IPS-18a (cell line): ENCODE results near the gene SAMD14.

Experiments
- H3K27ac ChIP-seq: one replicate; pipeline ENCODE4 v1.5.1; 2013; ENCODE audit warnings: low read length
- H3K27me3 ChIP-seq: one replicate; pipeline ENCODE4 v1.6.1; 2013; ENCODE audit warnings: mild to moderate bottlenecking, low read length; ENCODE audit not compliant: control insufficient read depth, insufficient read depth
- H3K36me3 ChIP-seq: one replicate; pipeline ENCODE4 v1.6.1; 2013; ENCODE audit warnings: low read depth, low read length; ENCODE audit not compliant: control insufficient read depth
- H3K4me1 ChIP-seq: one replicate; pipeline ENCODE4 v1.6.1; 2013; ENCODE audit warnings: low read depth, low read length; ENCODE audit not compliant: control insufficient read depth
- H3K4me3 ChIP-seq: one replicate; pipeline ENCODE4 v1.5.1; 2013; ENCODE audit warnings: low read length
- H3K9ac ChIP-seq: one replicate; pipeline ENCODE4 v1.6.1; 2013; ENCODE audit warnings: mild to moderate bottlenecking, low read length, moderate library complexity
- H3K9me3 ChIP-seq: one replicate; pipeline ENCODE4 v1.6.1; 2013; ENCODE audit warnings: low read depth, low read length; ENCODE audit not compliant: control insufficient read depth

The SAMD14 gene

DNA sequence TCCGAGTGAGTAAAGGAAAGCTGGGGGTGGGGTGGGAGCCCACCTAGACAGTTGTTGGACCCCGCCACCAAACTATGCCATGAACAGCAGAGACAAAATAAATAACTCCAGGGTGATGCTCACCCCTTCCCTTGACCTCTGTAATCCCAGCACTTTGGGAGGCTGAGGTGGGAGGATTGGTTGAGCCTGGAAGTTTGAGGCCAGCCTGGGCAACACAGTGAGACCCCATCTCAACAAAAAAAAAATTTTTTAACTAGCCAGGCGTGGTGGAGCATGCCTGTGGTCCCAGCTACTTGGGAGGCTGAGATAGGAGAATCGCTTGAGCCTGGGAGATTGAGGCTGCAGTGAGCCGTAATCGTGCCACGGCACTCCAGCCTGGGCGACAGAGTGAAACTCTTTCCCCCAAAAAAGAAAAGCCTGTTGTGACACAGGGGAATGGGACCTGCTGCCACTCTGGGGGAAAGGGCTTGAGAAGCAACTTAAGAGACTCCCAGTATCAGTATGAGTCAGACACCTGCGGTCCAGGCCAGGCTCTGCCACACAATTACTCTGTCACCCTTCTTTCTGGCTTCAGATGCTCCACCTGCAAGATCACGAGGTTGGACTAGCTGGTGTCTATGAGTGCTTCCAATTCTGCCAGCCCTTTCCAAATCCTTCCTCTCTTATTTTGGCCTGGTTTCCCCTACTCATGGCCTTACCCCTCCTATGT is 40.9 kb upstream of the SAMD14 start:
- no peaks in the 10 kb centered on the region for H3K9me3 ChIP-seq
- H3K27ac ChIP-seq, result no peak overlapping the region
- H3K4me3 ChIP-seq, result no peak overlapping the region
- no peaks in the 10 kb centered on the region for H3K36me3 ChIP-seq
- H3K4me1 ChIP-seq, result peaks cover 8% of the 10 kb centered on the region
- H3K27me3 ChIP-seq, result no peaks in the 10 kb centered on the region
- no peak overlapping the region for H3K9ac ChIP-seq

DNA sequence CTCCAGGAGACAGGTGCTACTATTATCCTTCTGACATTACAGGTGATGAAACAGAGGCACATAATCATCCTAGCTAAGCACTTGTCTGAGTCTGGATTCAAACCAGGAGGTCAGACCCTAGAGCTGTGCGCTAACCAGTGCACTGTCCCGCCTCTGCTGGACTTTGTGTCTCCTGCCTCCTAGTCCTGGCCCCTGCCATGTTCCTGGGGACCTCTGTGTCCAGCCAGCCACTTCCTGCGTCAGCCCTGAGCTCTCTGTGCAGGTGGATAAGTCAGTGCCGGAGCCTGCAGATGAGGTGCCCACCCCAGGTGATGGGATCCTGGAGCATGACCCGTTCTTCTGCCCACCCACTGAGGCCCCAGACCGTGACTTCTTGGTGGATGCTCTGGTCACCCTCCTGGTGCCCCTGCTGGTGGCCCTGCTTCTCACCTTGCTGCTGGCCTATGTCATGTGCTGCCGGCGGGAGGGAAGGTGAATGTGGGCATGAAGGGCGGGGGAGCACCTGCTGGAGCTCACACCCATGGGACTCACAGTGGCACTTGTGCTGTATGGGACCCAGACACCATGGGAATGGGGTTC is 40.0 kb upstream of the SAMD14 start:
- Histone ChIP-seq H3K9ac (no peak overlapping the region), H3K4me3 (no peak overlapping the region), H3K36me3 (no peaks in the 10 kb centered on the region), H3K27ac (no peak overlapping the region), H3K4me1 (peaks cover 8% of the 10 kb centered on the region), H3K27me3 (no peaks in the 10 kb centered on the region), H3K9me3 (no peaks in the 10 kb centered on the region)

DNA sequence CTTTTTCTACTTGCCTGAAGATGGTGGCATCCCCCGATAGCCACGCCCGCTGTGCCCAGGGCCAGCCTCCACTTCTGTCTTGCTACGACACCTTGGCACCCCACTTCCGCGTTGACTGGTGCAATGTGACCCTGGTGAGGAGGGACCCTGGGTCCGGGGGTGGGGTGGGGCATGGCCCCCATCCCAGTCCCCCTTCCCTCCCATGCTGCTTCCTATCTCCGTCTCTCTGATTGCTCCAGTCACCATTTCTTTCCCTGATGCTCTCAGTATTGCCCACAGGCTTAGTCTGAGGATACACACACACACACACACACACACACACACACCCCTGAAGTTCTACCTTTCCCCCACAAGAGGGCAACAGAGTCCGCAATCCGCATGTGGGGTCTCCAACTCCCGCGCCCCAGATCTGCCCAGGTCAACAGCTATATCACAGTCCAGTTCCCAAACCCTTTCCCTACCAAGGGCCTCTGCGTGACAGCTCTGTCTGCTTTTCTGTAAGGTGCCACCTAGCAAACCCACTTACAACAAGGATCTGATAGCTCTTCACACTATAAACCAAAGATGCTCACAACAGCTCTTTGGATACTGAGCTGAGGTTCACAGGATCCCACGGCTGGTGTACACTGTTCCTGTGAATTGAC is 39.3 kb upstream of the SAMD14 start:
- Histone ChIP-seq H3K4me3 (no peak overlapping the region), H3K9ac (no peak overlapping the region), H3K36me3 (no peaks in the 10 kb centered on the region), H3K27me3 (no peaks in the 10 kb centered on the region), H3K9me3 (no peaks in the 10 kb centered on the region), H3K27ac (no peak overlapping the region), H3K4me1 (peaks cover 8% of the 10 kb centered on the region)

DNA sequence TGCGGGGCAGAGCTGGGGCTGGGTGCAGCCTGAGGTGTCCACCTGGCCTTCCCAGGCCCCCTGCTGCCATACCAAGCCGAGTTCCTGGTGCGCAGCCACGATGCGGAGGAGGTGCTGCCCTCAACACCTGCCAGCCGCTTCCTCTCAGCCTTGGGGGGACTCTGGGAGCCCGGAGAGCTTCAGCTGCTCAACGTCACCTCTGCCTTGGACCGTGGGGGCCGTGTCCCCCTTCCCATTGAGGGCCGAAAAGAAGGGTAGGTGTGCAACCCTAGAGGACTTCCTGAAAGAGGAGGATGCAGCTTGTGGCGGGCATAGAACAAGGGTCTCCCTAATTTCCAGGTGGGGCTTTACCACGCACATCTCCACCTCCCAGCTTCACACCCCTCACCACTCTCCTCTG is 38.4 kb upstream of the SAMD14 start:
- H3K9me3 ChIP-seq, result no peaks in the 10 kb centered on the region
- no peak overlapping the region for H3K4me3 ChIP-seq
- H3K27ac ChIP-seq, result no peak overlapping the region
- no peaks in the 10 kb centered on the region for H3K36me3 ChIP-seq
- peaks cover 3% of the 10 kb centered on the region for H3K4me1 ChIP-seq
- H3K9ac ChIP-seq, result no peak overlapping the region
- H3K27me3 ChIP-seq, result no peaks in the 10 kb centered on the region

DNA sequence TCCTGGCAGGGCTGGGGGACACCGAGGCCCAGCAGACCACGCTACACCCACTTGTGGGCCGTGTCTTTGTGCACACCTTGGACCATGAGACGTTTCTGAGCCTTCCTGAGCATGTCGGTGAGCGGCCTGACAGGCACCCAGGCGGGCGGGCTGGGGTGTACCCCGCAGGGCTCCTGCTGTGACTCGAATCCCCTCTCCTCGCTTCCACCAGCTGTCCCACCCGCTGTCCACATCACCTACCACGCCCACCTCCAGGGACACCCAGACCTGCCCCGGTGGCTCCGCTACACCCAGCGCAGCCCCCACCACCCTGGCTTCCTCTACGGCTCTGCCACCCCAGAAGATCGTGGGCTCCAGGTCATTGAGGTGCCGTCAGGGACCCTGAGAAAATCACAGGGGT is 37.4 kb upstream of the SAMD14 start:
- H3K4me1 ChIP-seq, result peaks cover 3% of the 10 kb centered on the region
- H3K27ac ChIP-seq, result no peak overlapping the region
- H3K9me3 ChIP-seq, result no peaks in the 10 kb centered on the region
- H3K4me3 ChIP-seq, result no peak overlapping the region
- no peak overlapping the region for H3K9ac ChIP-seq
- H3K27me3 ChIP-seq, result peaks cover 3% of the 10 kb centered on the region
- no peaks in the 10 kb centered on the region for H3K36me3 ChIP-seq

DNA sequence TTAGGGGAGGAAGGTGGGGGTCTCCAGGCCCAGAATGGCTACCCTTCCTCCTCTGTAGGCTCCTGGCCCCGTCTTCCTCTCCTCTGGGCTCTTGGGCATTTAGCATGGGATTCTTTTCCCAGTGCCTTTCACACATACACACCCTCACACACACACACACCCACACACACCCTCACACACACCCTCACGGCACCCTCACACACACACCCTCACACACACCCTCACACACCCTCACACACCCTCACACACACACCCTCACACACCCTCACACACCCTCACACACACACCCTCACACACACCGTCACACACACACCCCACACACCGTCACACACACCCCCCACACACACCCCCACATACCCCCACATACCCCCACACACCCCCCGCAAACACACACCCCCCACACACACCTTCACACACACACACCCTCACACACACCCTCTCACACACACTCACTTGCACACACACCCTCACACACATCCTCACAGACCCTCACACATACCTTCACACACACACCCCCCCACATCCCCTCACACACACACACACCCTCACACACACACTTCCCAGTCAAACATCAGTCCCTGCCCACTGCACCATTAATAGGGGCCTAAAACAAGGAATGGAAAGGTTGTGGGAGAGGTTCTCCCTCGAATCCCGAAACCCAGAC is 36.7 kb upstream of the SAMD14 start:
- Histone ChIP-seq H3K27ac (no peak overlapping the region), H3K36me3 (no peaks in the 10 kb centered on the region), H3K4me3 (no peak overlapping the region), H3K4me1 (peaks cover 7% of the 10 kb centered on the region), H3K9me3 (no peaks in the 10 kb centered on the region), H3K9ac (no peak overlapping the region), H3K27me3 (peaks cover 9% of the 10 kb centered on the region)

DNA sequence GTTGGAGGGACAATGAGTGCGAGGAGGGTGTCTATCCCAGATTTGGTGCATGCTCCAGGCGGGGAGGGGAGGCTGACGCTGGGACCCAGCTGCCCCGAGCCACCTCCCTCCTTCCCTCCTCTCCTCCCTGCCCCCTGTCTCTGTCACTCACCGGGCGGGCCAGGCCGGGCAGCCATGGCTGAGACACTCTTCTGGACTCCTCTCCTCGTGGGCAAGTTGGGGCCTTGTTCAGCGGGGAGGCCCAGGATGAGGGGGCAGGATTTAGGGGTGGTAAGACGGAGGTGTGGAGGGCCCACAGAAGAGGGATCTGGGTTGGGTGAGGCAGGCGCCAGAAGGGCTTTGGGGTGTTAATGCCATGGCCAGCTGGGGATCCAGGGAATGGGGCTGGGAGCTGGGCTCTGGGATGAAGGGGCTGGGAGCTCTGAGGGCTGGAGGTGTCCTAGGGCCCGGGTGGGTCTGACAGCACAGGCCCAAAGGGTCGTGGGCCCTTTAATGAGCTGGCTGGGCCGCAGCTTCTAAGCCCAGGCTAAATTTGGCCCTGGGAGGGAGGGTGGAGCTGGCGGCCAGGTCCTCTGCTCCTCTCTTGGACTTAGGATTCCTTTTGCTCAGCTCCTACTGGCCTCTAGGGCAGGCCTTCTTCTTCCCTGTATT is 36.0 kb upstream of the SAMD14 start, which contains the start of gene SGCA:
SGCA (plus strand) TSS at position 139 of the 651 bp plus-strand sequence; CDS start at position 175, 36 bp downstream.
- no peak within 1 kb of the TSS for H3K27ac ChIP-seq
- H3K9ac ChIP-seq, result no peak within 1 kb of the TSS
- no peaks in the 10 kb centered on the region for H3K36me3 ChIP-seq
- peaks cover 9% of the 10 kb centered on the region for H3K4me1 ChIP-seq
- H3K27me3 ChIP-seq, result peaks cover 9% of the 10 kb centered on the region
- no peaks in the 10 kb centered on the region for H3K9me3 ChIP-seq
- H3K4me3 ChIP-seq, result no peak within 1 kb of the TSS

DNA sequence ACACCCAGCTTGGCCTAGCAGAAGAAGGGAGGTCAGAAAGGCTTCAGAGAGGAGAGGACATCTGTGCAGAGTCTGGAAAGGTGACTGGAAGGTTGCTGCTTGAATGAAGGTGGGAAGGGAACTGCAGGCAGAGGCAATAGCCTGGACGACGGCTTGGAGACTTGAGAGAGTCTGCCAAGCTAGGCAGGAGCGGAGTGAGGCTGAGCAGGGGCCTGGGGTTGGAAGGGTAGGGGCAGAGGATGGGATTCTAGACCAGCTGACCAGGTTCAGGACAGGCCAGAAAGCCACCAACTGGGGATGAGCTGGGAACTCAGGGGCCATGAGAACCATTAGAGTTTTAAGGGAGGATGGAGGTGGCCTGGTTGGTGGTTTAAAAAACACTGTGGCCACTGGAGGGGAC is 35.5 kb upstream of the SAMD14 start:
- Histone ChIP-seq H3K36me3 (no peaks in the 10 kb centered on the region), H3K4me3 (no peak overlapping the region), H3K27me3 (peaks cover 9% of the 10 kb centered on the region), H3K4me1 (peaks cover 12% of the 10 kb centered on the region), H3K9ac (no peak overlapping the region), H3K27ac (no peak overlapping the region), H3K9me3 (no peaks in the 10 kb centered on the region)

DNA sequence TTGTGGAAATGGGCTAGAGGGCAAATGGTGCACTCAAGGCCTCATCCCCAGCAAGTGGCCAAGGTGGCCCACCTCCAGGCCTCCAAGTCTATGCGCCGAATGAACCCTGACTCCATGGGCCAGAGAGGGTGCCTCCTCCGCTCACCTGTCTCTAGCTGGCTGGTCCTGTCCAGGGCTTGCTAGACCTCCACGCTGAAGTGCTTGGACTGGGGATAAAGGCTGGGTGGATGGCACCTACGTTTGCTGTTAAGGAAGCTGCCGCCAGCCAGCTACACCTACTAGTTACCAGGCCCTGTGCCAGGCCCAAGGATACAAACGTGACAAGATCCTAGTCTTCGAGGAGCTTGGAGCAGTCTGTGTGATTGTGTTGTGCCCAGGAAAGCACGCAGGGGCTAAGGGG is 35.1 kb upstream of the SAMD14 start:
- H3K9ac ChIP-seq, result no peak overlapping the region
- no peak overlapping the region for H3K27ac ChIP-seq
- no peaks in the 10 kb centered on the region for H3K9me3 ChIP-seq
- H3K27me3 ChIP-seq, result peaks cover 9% of the 10 kb centered on the region
- peaks cover 12% of the 10 kb centered on the region for H3K4me1 ChIP-seq
- no peaks in the 10 kb centered on the region for H3K36me3 ChIP-seq
- H3K4me3 ChIP-seq, result no peak overlapping the region

DNA sequence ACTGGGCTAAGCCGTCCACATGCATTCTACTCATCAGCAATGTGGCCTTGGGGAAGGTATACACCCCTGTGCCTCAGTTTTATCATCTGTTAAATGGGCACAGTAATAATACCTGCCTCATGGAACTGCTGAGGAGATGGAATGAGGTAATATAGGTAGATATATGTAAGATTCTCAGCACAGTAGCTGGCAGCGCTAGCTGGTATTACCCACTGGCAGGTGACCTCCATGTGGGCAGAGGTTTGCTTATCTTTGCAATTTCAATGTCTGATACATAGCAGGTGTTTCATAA is 34.7 kb upstream of the SAMD14 start:
- no peak overlapping the region for H3K9ac ChIP-seq
- H3K9me3 ChIP-seq, result no peaks in the 10 kb centered on the region
- H3K4me1 ChIP-seq, result peaks cover 12% of the 10 kb centered on the region
- H3K27ac ChIP-seq, result no peak overlapping the region
- peaks cover 9% of the 10 kb centered on the region for H3K27me3 ChIP-seq
- no peaks in the 10 kb centered on the region for H3K36me3 ChIP-seq
- no peak overlapping the region for H3K4me3 ChIP-seq

DNA sequence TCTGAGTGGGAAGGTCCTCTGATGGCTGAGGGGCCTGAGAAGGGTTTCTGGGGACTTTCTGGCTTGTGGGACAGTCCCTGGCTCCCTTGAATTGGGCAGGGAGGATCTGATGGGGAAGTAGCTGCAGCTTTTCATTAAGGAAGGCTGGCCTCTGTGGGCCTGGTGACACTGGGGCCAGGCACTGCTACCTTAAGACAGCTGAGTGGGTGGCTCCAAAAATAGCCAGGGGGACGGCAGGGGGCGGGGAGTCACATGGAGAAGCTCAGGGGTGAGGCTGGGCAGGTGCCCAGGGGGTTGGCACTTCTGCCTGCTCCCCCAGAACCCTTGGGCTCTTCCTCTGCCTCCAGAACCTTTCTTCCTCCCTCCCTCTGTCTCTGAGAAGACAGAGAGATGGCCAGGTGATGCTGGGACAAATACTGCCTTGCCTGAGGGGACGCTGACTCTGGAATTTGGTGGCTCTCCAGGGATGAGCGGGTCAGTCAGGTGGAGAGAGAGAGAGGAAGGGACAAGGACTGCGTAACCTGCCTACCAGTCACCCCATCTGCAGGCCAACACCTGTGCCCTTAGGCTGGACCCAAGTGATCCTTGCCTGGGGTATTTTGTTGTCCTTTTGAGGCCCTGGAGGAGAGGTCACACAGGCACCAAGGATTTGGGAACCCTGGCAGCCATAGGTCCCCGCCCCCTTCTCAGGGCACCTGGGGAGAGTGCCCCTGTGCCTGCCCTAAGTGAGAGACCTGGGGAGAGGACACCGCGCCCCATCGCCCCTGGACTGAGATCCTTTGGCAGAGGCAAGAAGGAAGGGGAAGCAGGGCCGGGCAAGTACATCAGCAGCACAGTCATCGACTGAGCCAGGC is 34.1 kb upstream of the SAMD14 start:
- H3K4me3 ChIP-seq, result no peak overlapping the region
- H3K36me3 ChIP-seq, result no peaks in the 10 kb centered on the region
- H3K27ac ChIP-seq, result no peak overlapping the region
- H3K27me3 ChIP-seq, result peaks cover 9% of the 10 kb centered on the region
- no peaks in the 10 kb centered on the region for H3K9me3 ChIP-seq
- no peak overlapping the region for H3K9ac ChIP-seq
- H3K4me1 ChIP-seq, result peaks cover 12% of the 10 kb centered on the region
